ENCODE data around the gene SCAPER. TPM values are rescaled to one million over a fixed set of nuclear protein-coding genes. Genes with fewer than 3 reads are reported as not detected.

SCAPER gene
- total and polyA plus RNA-seq, 8 donors = 4.9 to 136 (median 18.2) TPM

GRCh38 chr15:76311100-76311953, 593.8 kb downstream of the SCAPER start, which contains the start of gene ETFA:
ETFA (minus strand) TSS chr15:76311469; CDS start chr15:76311388, 81 bp downstream.
- Histone ChIP-seq H3K36me3 (no peaks in the 10 kb centered on the region), H3K27ac (peak within 1 kb of the TSS; percentile 84 to 89 (median 88)), H3K9me3 (no peaks in the 10 kb centered on the region), H3K27me3 (no peaks in the 10 kb centered on the region), H3K4me3 (peak within 1 kb of the TSS; percentile 66 to 68 (median 67)), H3K4me1 (peaks cover 14 to 54% (median 28%) of the 10 kb centered on the region in 4 donors)
- peak; percentile 89 to 98 (median 97) for TF ChIP-seq POLR2AphosphoS5 (IDR thresholded peaks at IDR 0.05)
- TF ChIP-seq CTCF (IDR thresholded peaks at IDR 0.05) = no peak
- TF ChIP-seq POLR2A (IDR thresholded peaks at IDR 0.05) = peak in 2 of 4 donors; percentile 50 to 63
- intact Hi-C loops (cut with DNase I; ENCODE audit: low total_unique reads) = no loop called here
- DNase-seq = peak; percentile 98
- 0 to 1% (median 1%) methylated on average over 19 to 60 of the region's 60 CpGs for WGBS, 5 donors

- no peak for TF ChIP-seq CTCF (IDR thresholded peaks at IDR 0.05)
- TF ChIP-seq POLR2AphosphoS5 (IDR thresholded peaks at IDR 0.05) = no peak
- TF ChIP-seq EP300 (IDR thresholded peaks at IDR 0.05) = no peak
- TF ChIP-seq POLR2A (IDR thresholded peaks at IDR 0.05) = no peak
- Histone ChIP-seq H3K27me3 (no peaks in the 10 kb centered on the region), H3K27ac (peak overlapping the region; percentile 84 to 89 (median 88)), H3K9me3 (no peaks in the 10 kb centered on the region), H3K36me3 (no peaks in the 10 kb centered on the region), H3K4me1 (peaks cover 15 to 59% (median 30%) of the 10 kb centered on the region in 4 donors), H3K4me3 (peak overlapping the region; percentile 66 to 68 (median 67))
- DNase-seq = no peak
- 0 to 2% (median 0%) methylated on average over 16 of the region's 16 CpGs for WGBS, 5 donors
- intact Hi-C loops (cut with DNase I; ENCODE audit: low total_unique reads) = no loop called here
These were observed 594.6 kb downstream of the SCAPER start for GRCh38 chr15:76310475-76311099.

- intact Hi-C loops (cut with DNase I; ENCODE audit: low total_unique reads) = no loop called here
- WGBS, 5 donors = 80 to 86% (median 84%) methylated on average over 13 of the region's 13 CpGs
- DNase-seq = no peak
- Histone ChIP-seq H3K4me3 (peak overlapping the region in 3 of 4 donors; percentile 66 to 68 (median 67)), H3K9me3 (no peaks in the 10 kb centered on the region), H3K36me3 (no peaks in the 10 kb centered on the region), H3K27me3 (no peaks in the 10 kb centered on the region), H3K4me1 (peaks cover 15 to 66% (median 35%) of the 10 kb centered on the region in 4 donors), H3K27ac (peak overlapping the region in 1 of 5 donors; percentile 88)
- TF ChIP-seq POLR2A (IDR thresholded peaks at IDR 0.05) = no peak
- TF ChIP-seq CTCF (IDR thresholded peaks at IDR 0.05) = no peak
- no peak for TF ChIP-seq POLR2AphosphoS5 (IDR thresholded peaks at IDR 0.05)
- no peak for TF ChIP-seq EP300 (IDR thresholded peaks at IDR 0.05)
These were observed 595.4 kb downstream of the SCAPER start for GRCh38 chr15:76309601-76310330.

GRCh38 chr15:76303909-76304308, 601.2 kb downstream of the SCAPER start:
- H3K36me3 ChIP-seq = no peaks in the 10 kb centered on the region
- intact Hi-C loops (cut with DNase I; ENCODE audit: low total_unique reads) = no loop called here
- 84 to 97% (median 93%) methylated on average over 1 of the region's 1 CpG for WGBS, 5 donors

More at GRCh38 chr15:76303909-76304308, 601.2 kb downstream of the SCAPER start:
- H3K4me3 ChIP-seq = no peak overlapping the region
- H3K27ac ChIP-seq = no peak overlapping the region
- no peaks in the 10 kb centered on the region for H3K27me3 ChIP-seq
- TF ChIP-seq POLR2AphosphoS5 (IDR thresholded peaks at IDR 0.05) (no peak), CTCF (IDR thresholded peaks at IDR 0.05) (no peak), EP300 (IDR thresholded peaks at IDR 0.05) (no peak), POLR2A (IDR thresholded peaks at IDR 0.05) (no peak)
- no peaks in the 10 kb centered on the region for H3K9me3 ChIP-seq
- H3K4me1 ChIP-seq = peaks cover 0 to 67% (median 28%) of the 10 kb centered on the region in 4 donors
- no peak for DNase-seq
